Endothelial cell of umbilical vein (primary cell): ENCODE data around the gene GRIK1. TPM values are rescaled to one million over a fixed set of nuclear protein-coding genes. Genes with fewer than 3 reads are reported as not detected.

Experiments
- BruUV-seq: library from RNA; stranded (reverse); fragments of 400-500 nt; replicated peaks from 2 replicates; lab custom pipeline; 2021; lab: Mats Ljungman, UMichigan
- CTCF ChIA-PET: fragments of 300-600, 350-600 bp; sonication (Branson Sonifier 250); formaldehyde crosslinking; loops from one replicate; lab custom pipeline; 2021; ENCODE audit warnings: antibody characterized with exemption, inconsistent platforms; lab: Charles Lee
- POLR2A ChIA-PET: fragments of 300-600, 350-600 bp; sonication (Branson Sonifier 250); formaldehyde crosslinking; loops from one replicate; lab custom pipeline; 2021; ENCODE audit warnings: antibody characterized with exemption, inconsistent platforms; lab: Charles Lee
- DNase-seq: peaks from one replicate; pipeline ENCODE4 v3.0.0-alpha.2; 2011; ENCODE audit warnings: low read depth, low spot score
- FAIRE-seq: peaks from 2 replicates; lab custom pipeline; 2011; peaks lifted over from hg19 to GRCh38; lab: Jason Lieb, UNC
- H2AFZ ChIP-seq: 2 replicates; pipeline ENCODE4 v1.6.0; 2012; ENCODE audit warnings: low read depth, low read length, control low read depth, inconsistent platforms
- H3K27ac ChIP-seq: 2 replicates; pipeline ENCODE4 v1.5.1; 2011; ENCODE audit warnings: low read depth, mild to moderate bottlenecking, control low read depth, low read length, moderate library complexity; ENCODE audit not compliant: insufficient read depth
- H3K27me3 ChIP-seq, 2 experiments: 2 replicates each; pipeline versions ENCODE4 v1.6.0 to v1.6.1; 2011; ENCODE audit warnings: low read length in 2 of 2, mixed read lengths in 1 of 2; ENCODE audit not compliant: control insufficient read depth in 2 of 2, insufficient read depth in 2 of 2
- H3K36me3 ChIP-seq, 2 experiments: 2 replicates in 1 of 2; 3 replicates in 1 of 2; pipeline ENCODE4 v1.5.1; 2011; ENCODE audit warnings: low read length in 2 of 2, mild to moderate bottlenecking in 1 of 2, moderate library complexity in 1 of 2; ENCODE audit not compliant: control insufficient read depth in 2 of 2, insufficient read depth in 2 of 2; ENCODE audit errors: extremely low read depth in 1 of 2
- H3K4me1 ChIP-seq: 3 replicates; pipeline ENCODE4 v1.5.1; 2011; ENCODE audit warnings: mild to moderate bottlenecking, low read length; ENCODE audit not compliant: control insufficient read depth, insufficient read depth; ENCODE audit errors: extremely low read depth
- H3K4me2 ChIP-seq: 2 replicates; pipeline ENCODE4 v1.6.1; 2011; ENCODE audit warnings: low read length, control low read depth, mixed read lengths; ENCODE audit not compliant: insufficient read depth
- H3K4me3 ChIP-seq, 3 experiments: fragments of 200-600 bp in 1 of 3; sonication (generic), shearing (Covaris generic) in 1 of 3; replicated peaks in 1 of 3; 2 replicates each; pipeline ENCODE4 v1.5.1; 2011 to 2016; ENCODE audit warnings: control low read depth in 3 of 3, low read length in 3 of 3, mild to moderate bottlenecking in 2 of 3, inconsistent platforms in 1 of 3, low read depth in 1 of 3, moderate library complexity in 1 of 3; ENCODE audit not compliant: insufficient read depth in 1 of 3
- H3K79me2 ChIP-seq: 2 replicates; pipeline ENCODE4 v1.6.0; 2012; ENCODE audit warnings: low read length, inconsistent platforms; ENCODE audit not compliant: control insufficient read depth, insufficient read depth
- H3K9ac ChIP-seq: replicated peaks from 2 replicates; pipeline ENCODE3; 2011; ENCODE audit warnings: low read length, control low read depth; ENCODE audit not compliant: insufficient read depth; ENCODE audit errors: extremely low read depth
- H3K9me1 ChIP-seq: replicated peaks from 3 replicates; pipeline ENCODE4 v1.6.0; 2011; ENCODE audit warnings: mild to moderate bottlenecking, low read length; ENCODE audit not compliant: control insufficient read depth, insufficient read depth; ENCODE audit errors: extremely low read depth
- H3K9me3 ChIP-seq: replicated peaks from 2 replicates; pipeline ENCODE4 v1.5.1; 2012; ENCODE audit warnings: low read length, inconsistent platforms; ENCODE audit not compliant: control insufficient read depth, insufficient read depth
- H4K20me1 ChIP-seq: replicated peaks from 2 replicates; pipeline ENCODE3; 2011; ENCODE audit warnings: mild to moderate bottlenecking, low read length; ENCODE audit not compliant: control insufficient read depth, insufficient read depth; ENCODE audit errors: extremely low read depth
- EZH2 ChIP-seq: IDR thresholded peaks from 2 replicates; pipeline ENCODE4 v1.6.1; 2012; ENCODE audit warnings: borderline replicate concordance, low read depth, mild to moderate bottlenecking, moderate library complexity, low read length, inconsistent platforms; ENCODE audit not compliant: severe bottlenecking
- FOS ChIP-seq: IDR thresholded peaks from 2 replicates; pipeline ENCODE4 v1.6.1; 2011; ENCODE audit warnings: mild to moderate bottlenecking, low read length, moderate library complexity, borderline replicate concordance; ENCODE audit not compliant: insufficient read depth
- GATA2 ChIP-seq: IDR thresholded peaks from 2 replicates; pipeline ENCODE4 v1.7.0; 2011; ENCODE audit warnings: low read depth, mild to moderate bottlenecking, moderate library complexity, mixed read lengths, low read length; ENCODE audit not compliant: insufficient read length, insufficient read depth
- JUN ChIP-seq: IDR thresholded peaks from 2 replicates; pipeline ENCODE4 v1.6.1; 2011; ENCODE audit warnings: borderline replicate concordance, low read depth; ENCODE audit not compliant: insufficient read length, insufficient read depth
- MYC ChIP-seq: IDR thresholded peaks from one replicate; pipeline ENCODE4 v1.6.1; 2011; ENCODE audit warnings: mild to moderate bottlenecking, low read depth, low read length
- POLR2A ChIP-seq: IDR thresholded peaks from 2 replicates; pipeline ENCODE4 v1.6.1; 2012; ENCODE audit warnings: low read depth, mild to moderate bottlenecking, control low read depth, low read length
- POLR2AphosphoS5 ChIP-seq: IDR thresholded peaks from 2 replicates; pipeline ENCODE4 v1.6.1; 2012; ENCODE audit warnings: low read depth, mild to moderate bottlenecking, control low read depth, low read length, moderate library complexity; ENCODE audit not compliant: insufficient read depth
- dilution Hi-C: fragments of 300-500 bp; cut with MboI; formaldehyde crosslinking; loops from one replicate; pipeline ENCODE4 v1.15.0; 2019; ENCODE audit warnings: low sequenced_read_pairs; ENCODE audit not compliant: extremely low pct_ligation_motif_present
- intact Hi-C: fragments of 100-400 bp; cut with micrococcal nuclease; formaldehyde crosslinking; loops from one replicate; pipeline ENCODE4 v1.10.0; 2022
- polyA plus RNA-seq, 4 experiments: library from polyadenylated mRNA; depleted of rRNA in 3 of 4; stranded (reverse) in 3 of 4; unstranded in 1 of 4; fragments of >200 nt; gene quantifications; 2 replicates each; pipeline versions ENCODE4 v1.2.1 to v1.2.3, GENCODE V29; 2011 to 2012; ENCODE audit warnings: missing spikeins in 1 of 4
- total RNA-seq: library from RNA; stranded (reverse); gene quantifications from 2 replicates; pipeline ENCODE4 v1.2.3, GENCODE V29; 2021
- TF ChIP-seq, protein P1 (sequence below): IDR thresholded peaks from 2 replicates; pipeline ENCODE4 v1.6.1; 2011; ENCODE audit not compliant: insufficient read depth, insufficient read length
- TF ChIP-seq, protein P2 (sequence below), 2 donors: IDR thresholded peaks; 1 replicate in 1 of 2; 2 replicates in 1 of 2; pipeline ENCODE4 v1.5.1; 2011; ENCODE audit warnings: low read length in 2 of 2, mild to moderate bottlenecking in 2 of 2, moderate library complexity in 2 of 2, control low read depth in 1 of 2, inconsistent platforms in 1 of 2, low read depth in 1 of 2; ENCODE audit not compliant: insufficient read depth in 1 of 2; ENCODE audit errors: extremely low read depth in 1 of 2

The GRIK1 gene
- total and polyA plus RNA-seq, 2 donors (not counting 3 experiments of a cell fraction or from before 2014, with no cell fraction given): not detected

DNA sequence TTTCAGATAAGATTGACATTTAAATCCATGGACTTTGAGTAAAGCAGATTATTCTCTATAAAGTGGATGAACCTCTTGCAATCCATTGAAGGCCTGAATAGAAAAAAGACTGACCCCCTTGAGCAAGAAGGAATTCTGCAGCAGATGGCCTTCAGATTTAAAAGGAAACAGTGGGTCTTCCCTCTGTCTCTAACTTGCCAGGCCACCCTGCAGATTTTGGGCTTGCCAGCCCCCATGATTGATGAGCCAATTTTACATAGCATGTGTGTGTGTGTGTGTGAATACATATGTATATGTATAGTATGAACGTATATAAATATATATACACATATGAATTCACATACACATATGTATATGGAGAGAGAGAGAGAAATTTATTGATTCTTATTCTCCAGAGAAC is 113.4 kb downstream of the GRIK1 start:
- no peaks in the 10 kb centered on the region for H3K36me3 ChIP-seq
- H3K79me2 ChIP-seq: no peaks in the 10 kb centered on the region
- ChIA-PET CTCF (no interaction called here), POLR2A (no interaction called here)
- dilution Hi-C loops (no loop called here), intact Hi-C loops (no loop called here)
- H3K4me3 ChIP-seq: no peak overlapping the region
- no TSS peak for BruUV-seq
- no peak for TF ChIP-seq JUN
- no peak for TF ChIP-seq MYC
- no peak for TF ChIP-seq EZH2
- TF ChIP-seq GATA2: no peak
- TF ChIP-seq, protein P1, sequence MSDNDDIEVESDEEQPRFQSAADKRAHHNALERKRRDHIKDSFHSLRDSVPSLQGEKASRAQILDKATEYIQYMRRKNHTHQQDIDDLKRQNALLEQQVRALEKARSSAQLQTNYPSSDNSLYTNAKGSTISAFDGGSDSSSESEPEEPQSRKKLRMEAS: no peak
- TF ChIP-seq FOS: no peak
- no peak for TF ChIP-seq POLR2A
- TF ChIP-seq, protein P2, sequence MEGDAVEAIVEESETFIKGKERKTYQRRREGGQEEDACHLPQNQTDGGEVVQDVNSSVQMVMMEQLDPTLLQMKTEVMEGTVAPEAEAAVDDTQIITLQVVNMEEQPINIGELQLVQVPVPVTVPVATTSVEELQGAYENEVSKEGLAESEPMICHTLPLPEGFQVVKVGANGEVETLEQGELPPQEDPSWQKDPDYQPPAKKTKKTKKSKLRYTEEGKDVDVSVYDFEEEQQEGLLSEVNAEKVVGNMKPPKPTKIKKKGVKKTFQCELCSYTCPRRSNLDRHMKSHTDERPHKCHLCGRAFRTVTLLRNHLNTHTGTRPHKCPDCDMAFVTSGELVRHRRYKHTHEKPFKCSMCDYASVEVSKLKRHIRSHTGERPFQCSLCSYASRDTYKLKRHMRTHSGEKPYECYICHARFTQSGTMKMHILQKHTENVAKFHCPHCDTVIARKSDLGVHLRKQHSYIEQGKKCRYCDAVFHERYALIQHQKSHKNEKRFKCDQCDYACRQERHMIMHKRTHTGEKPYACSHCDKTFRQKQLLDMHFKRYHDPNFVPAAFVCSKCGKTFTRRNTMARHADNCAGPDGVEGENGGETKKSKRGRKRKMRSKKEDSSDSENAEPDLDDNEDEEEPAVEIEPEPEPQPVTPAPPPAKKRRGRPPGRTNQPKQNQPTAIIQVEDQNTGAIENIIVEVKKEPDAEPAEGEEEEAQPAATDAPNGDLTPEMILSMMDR (IDR thresholded peaks at IDR 0.05; ENCODE audit: extremely low read depth in 1 of 2, insufficient read depth in 1 of 2, low read depth in 1 of 2, low read length in 2 of 2): no peak
- TF ChIP-seq POLR2AphosphoS5: no peak
- no peaks in the 10 kb centered on the region for H3K9me1 ChIP-seq
- no peak overlapping the region for H2AFZ ChIP-seq
- no peaks in the 10 kb centered on the region for H3K4me1 ChIP-seq
- no peaks in the 10 kb centered on the region for H3K9me3 ChIP-seq
- DNase-seq: no peak
- H3K27ac ChIP-seq: no peak overlapping the region
- H4K20me1 ChIP-seq: no peaks in the 10 kb centered on the region
- no peak overlapping the region for H3K4me2 ChIP-seq
- H3K27me3 ChIP-seq: no peaks in the 10 kb centered on the region
- H3K9ac ChIP-seq: no peak overlapping the region
- FAIRE-seq: no peak
